ENCODE measurements around the gene WDFY1. TPM values are rescaled to one million over a fixed set of nuclear protein-coding genes. Genes with fewer than 3 reads are reported as not detected.

The WDFY1 gene
- total and polyA plus RNA-seq, 2 donors (not counting 3 experiments of a cell fraction or from before 2014, with no cell fraction given) = 54.7 to 68.7 TPM

DNA sequence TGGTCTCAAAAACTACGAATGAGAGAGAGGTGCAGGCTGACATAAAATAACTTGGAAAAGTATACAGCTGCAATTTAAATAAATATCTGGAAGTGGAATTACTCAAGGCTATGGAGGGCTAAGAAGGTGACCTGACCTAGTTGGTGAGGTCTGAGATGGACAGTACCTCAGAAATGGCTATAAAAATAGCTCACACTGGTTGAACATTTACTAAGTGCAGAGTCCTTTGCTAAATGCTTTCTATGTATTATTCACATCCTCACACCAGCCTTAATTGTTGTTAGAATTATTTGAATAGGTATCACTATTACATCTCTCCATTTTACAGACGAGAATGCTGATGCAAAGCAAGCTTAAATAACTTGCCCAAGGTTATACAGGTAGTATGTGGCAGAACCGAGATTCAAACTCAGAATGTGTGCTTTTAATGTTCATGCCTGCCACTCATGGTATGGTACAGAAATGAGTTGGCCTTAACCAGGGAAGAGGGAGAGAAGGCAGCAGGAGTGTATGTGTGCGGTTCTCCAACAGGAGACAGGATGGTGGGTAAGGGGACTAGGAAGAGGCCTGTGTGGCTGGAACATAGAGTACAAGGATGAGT is 49.5 kb upstream of the WDFY1 start:
- H3K27ac ChIP-seq (ENCODE audit: insufficient read depth, low read depth, low read length) = no peak overlapping the region
- ChIA-PET CTCF (interaction anchor here (0.9 to 9.0 kb wide), 13 partner anchors 12 to 365 kb away, joined by 5 to 875 read pairs (median 9); partner anchors contain the start of gene SERPINE2), POLR2A (no interaction called here)
- H3K36me3 ChIP-seq (ENCODE audit: control insufficient read depth in 2 of 2, extremely low read depth in 1 of 2, insufficient read depth in 2 of 2, low read length in 2 of 2) = no peaks in the 10 kb centered on the region
- H2AFZ ChIP-seq (ENCODE audit: low read depth, low read length) = no peak overlapping the region
- H4K20me1 ChIP-seq (replicated peaks; ENCODE audit: control insufficient read depth, extremely low read depth, insufficient read depth, low read length) = no peaks in the 10 kb centered on the region
- FAIRE-seq (no peak), DNase-seq (ENCODE audit: low read depth, low spot score) (no peak)
- no peak overlapping the region for H3K9ac ChIP-seq (replicated peaks; ENCODE audit: extremely low read depth, insufficient read depth, low read length)
- dilution Hi-C loops (cut with MboI; ENCODE audit: extremely low pct_ligation_motif_present, low sequenced_read_pairs) = no loop called here
- no peaks in the 10 kb centered on the region for H3K9me1 ChIP-seq (replicated peaks; ENCODE audit: control insufficient read depth, extremely low read depth, insufficient read depth, low read length)
- H3K27me3 ChIP-seq (ENCODE audit: control insufficient read depth in 2 of 2, insufficient read depth in 2 of 2, low read length in 2 of 2) = no peaks in the 10 kb centered on the region
- no peaks in the 10 kb centered on the region for H3K9me3 ChIP-seq (replicated peaks; ENCODE audit: control insufficient read depth, insufficient read depth, low read length)
- intact Hi-C loops (cut with micrococcal nuclease) = loop anchor here (5.0 kb wide), 1 partner anchor 148 kb away; no protein-coding TSS in a partner anchor
- no peak overlapping the region for H3K4me3 ChIP-seq (replicated peaks in 1 of 3; ENCODE audit: insufficient read depth in 1 of 3, low read depth in 1 of 3, low read length in 3 of 3)
- H3K79me2 ChIP-seq (ENCODE audit: control insufficient read depth, insufficient read depth, low read length) = no peaks in the 10 kb centered on the region
- BruUV-seq (replicated peaks) = no TSS peak
- TF ChIP-seq FOS (IDR thresholded peaks at IDR 0.05; ENCODE audit: borderline replicate concordance, insufficient read depth, low read length) (no peak), EZH2 (IDR thresholded peaks at IDR 0.05; ENCODE audit: borderline replicate concordance, low read depth, low read length, severe bottlenecking) (no peak), POLR2A (IDR thresholded peaks at IDR 0.05; ENCODE audit: low read depth, low read length) (no peak), MYC (IDR thresholded peaks at IDR 0.05; ENCODE audit: low read depth, low read length) (no peak), CTCF (IDR thresholded peaks at IDR 0.05; ENCODE audit: extremely low read depth in 1 of 2, insufficient read depth in 1 of 2, low read depth in 1 of 2, low read length in 2 of 2) (no peak), JUN (IDR thresholded peaks at IDR 0.05; ENCODE audit: borderline replicate concordance, insufficient read depth, insufficient read length, low read depth) (no peak), GATA2 (IDR thresholded peaks at IDR 0.05; ENCODE audit: insufficient read depth, insufficient read length, low read depth, low read length) (no peak), POLR2AphosphoS5 (IDR thresholded peaks at IDR 0.05; ENCODE audit: insufficient read depth, low read depth, low read length) (no peak)
- TF ChIP-seq, protein P1, sequence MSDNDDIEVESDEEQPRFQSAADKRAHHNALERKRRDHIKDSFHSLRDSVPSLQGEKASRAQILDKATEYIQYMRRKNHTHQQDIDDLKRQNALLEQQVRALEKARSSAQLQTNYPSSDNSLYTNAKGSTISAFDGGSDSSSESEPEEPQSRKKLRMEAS (IDR thresholded peaks at IDR 0.05; ENCODE audit: insufficient read depth, insufficient read length) = no peak
- no peaks in the 10 kb centered on the region for H3K4me1 ChIP-seq (ENCODE audit: control insufficient read depth, extremely low read depth, insufficient read depth, low read length)
- H3K4me2 ChIP-seq (ENCODE audit: insufficient read depth, low read length) = no peak overlapping the region

All from endothelial cell of umbilical vein (primary cell).